ENCODE data around the gene AMN1.

GRCh38 chr12:31685801-31686200 lies 43.0 kb downstream of the AMN1 start:
- TF ChIP-seq, protein P1, sequence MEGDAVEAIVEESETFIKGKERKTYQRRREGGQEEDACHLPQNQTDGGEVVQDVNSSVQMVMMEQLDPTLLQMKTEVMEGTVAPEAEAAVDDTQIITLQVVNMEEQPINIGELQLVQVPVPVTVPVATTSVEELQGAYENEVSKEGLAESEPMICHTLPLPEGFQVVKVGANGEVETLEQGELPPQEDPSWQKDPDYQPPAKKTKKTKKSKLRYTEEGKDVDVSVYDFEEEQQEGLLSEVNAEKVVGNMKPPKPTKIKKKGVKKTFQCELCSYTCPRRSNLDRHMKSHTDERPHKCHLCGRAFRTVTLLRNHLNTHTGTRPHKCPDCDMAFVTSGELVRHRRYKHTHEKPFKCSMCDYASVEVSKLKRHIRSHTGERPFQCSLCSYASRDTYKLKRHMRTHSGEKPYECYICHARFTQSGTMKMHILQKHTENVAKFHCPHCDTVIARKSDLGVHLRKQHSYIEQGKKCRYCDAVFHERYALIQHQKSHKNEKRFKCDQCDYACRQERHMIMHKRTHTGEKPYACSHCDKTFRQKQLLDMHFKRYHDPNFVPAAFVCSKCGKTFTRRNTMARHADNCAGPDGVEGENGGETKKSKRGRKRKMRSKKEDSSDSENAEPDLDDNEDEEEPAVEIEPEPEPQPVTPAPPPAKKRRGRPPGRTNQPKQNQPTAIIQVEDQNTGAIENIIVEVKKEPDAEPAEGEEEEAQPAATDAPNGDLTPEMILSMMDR (IDR thresholded peaks at IDR 0.05 in 2 of 3, conservative IDR thresholded peaks at IDR 0.05 in 1 of 3; ENCODE audit: borderline replicate concordance in 1 of 3, insufficient read depth in 1 of 3, low read depth in 2 of 3, low read length in 2 of 3): no peak
- no peak for TF ChIP-seq SRF (IDR thresholded peaks at IDR 0.05; ENCODE audit: low read depth)
- no peak for TF ChIP-seq MAX (IDR thresholded peaks at IDR 0.05)
- TF ChIP-seq POLR2AphosphoS5 (IDR thresholded peaks at IDR 0.05; ENCODE audit: low read depth, low read length): no peak
- TF ChIP-seq REST (IDR thresholded peaks at IDR 0.05; ENCODE audit: low read depth): no peak
- TF ChIP-seq POLR2A (IDR thresholded peaks at IDR 0.05; ENCODE audit: borderline replicate concordance, extremely low read depth, insufficient read depth, insufficient read length): no peak
- no peak for TF ChIP-seq EZH2 (IDR thresholded peaks at IDR 0.05)
- no peak for TF ChIP-seq YY1 (IDR thresholded peaks at IDR 0.05; ENCODE audit: extremely low read depth, insufficient replicate concordance, low read depth, low read length)
- no peak for TF ChIP-seq FOSL1 (IDR thresholded peaks at IDR 0.05; ENCODE audit: low read depth)
- TF ChIP-seq ZNF274 (IDR thresholded peaks at IDR 0.05; ENCODE audit: low read depth, low read length): no peak
- no peak for TF ChIP-seq EGR1 (IDR thresholded peaks at IDR 0.05; ENCODE audit: low read depth)
- TF ChIP-seq SP1 (IDR thresholded peaks at IDR 0.05; ENCODE audit: low read depth): no peak
- TF ChIP-seq, protein P2, sequence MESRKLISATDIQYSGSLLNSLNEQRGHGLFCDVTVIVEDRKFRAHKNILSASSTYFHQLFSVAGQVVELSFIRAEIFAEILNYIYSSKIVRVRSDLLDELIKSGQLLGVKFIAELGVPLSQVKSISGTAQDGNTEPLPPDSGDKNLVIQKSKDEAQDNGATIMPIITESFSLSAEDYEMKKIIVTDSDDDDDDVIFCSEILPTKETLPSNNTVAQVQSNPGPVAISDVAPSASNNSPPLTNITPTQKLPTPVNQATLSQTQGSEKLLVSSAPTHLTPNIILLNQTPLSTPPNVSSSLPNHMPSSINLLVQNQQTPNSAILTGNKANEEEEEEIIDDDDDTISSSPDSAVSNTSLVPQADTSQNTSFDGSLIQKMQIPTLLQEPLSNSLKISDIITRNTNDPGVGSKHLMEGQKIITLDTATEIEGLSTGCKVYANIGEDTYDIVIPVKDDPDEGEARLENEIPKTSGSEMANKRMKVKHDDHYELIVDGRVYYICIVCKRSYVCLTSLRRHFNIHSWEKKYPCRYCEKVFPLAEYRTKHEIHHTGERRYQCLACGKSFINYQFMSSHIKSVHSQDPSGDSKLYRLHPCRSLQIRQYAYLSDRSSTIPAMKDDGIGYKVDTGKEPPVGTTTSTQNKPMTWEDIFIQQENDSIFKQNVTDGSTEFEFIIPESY (IDR thresholded peaks at IDR 0.05; ENCODE audit: extremely low read depth, insufficient replicate concordance, low read length): no peak
